ENCODE measurements around the gene IPO7. TPM values are rescaled to one million over a fixed set of nuclear protein-coding genes. Genes with fewer than 3 reads are reported as not detected.

The IPO7 gene
- polyA plus RNA-seq, 1 donor (not counting 4 experiments of a cell fraction or from before 2014, with no cell fraction given), result 115 TPM

GRCh38 chr11:9461063-9461759 is 76.8 kb downstream of the IPO7 start:
- peak overlapping the region; percentile 30 for H2AFZ ChIP-seq (ENCODE audit: control insufficient read depth, low read length)
- H3K9me3 ChIP-seq (ENCODE audit: control insufficient read depth, low read depth, low read length), result no peaks in the 10 kb centered on the region
- peak overlapping the region; percentile 91 for H3K27ac ChIP-seq (ENCODE audit: control insufficient read depth, insufficient read depth, low read length)
- peak overlapping the region; percentile 99 for H3K4me2 ChIP-seq (ENCODE audit: control insufficient read depth, extremely low read depth, insufficient read depth, low read depth, low read length)
- dilution Hi-C loops (cut with MboI; ENCODE audit: extremely low pct_ligation_motif_present, low sequenced_read_pairs), result no loop called here
- no peaks in the 10 kb centered on the region for H3K27me3 ChIP-seq (ENCODE audit: control insufficient read depth, extremely low read depth, insufficient read depth, low read length)
- peaks cover 0 to 5% of the 10 kb centered on the region in 2 experiments for H3K36me3 ChIP-seq (ENCODE audit: control insufficient read depth in 2 of 2, extremely low read depth in 1 of 2, insufficient read depth in 2 of 2, low read length in 2 of 2)
- no peak for FAIRE-seq
- TF ChIP-seq EZH2 (IDR thresholded peaks at IDR 0.05; ENCODE audit: low read length), result no peak
- TF ChIP-seq, protein P1, sequence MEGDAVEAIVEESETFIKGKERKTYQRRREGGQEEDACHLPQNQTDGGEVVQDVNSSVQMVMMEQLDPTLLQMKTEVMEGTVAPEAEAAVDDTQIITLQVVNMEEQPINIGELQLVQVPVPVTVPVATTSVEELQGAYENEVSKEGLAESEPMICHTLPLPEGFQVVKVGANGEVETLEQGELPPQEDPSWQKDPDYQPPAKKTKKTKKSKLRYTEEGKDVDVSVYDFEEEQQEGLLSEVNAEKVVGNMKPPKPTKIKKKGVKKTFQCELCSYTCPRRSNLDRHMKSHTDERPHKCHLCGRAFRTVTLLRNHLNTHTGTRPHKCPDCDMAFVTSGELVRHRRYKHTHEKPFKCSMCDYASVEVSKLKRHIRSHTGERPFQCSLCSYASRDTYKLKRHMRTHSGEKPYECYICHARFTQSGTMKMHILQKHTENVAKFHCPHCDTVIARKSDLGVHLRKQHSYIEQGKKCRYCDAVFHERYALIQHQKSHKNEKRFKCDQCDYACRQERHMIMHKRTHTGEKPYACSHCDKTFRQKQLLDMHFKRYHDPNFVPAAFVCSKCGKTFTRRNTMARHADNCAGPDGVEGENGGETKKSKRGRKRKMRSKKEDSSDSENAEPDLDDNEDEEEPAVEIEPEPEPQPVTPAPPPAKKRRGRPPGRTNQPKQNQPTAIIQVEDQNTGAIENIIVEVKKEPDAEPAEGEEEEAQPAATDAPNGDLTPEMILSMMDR (optimal IDR thresholded peaks at IDR 0.05 in 1 of 3, IDR thresholded peaks at IDR 0.05 in 1 of 3, conservative IDR thresholded peaks at IDR 0.05 in 1 of 3; ENCODE audit: extremely low read depth in 1 of 3, insufficient read depth in 2 of 3, low read length in 3 of 3), result no peak
- no peaks in the 10 kb centered on the region for H3K9me1 ChIP-seq (ENCODE audit: control insufficient read depth, extremely low read depth, insufficient read depth, low read length)
- peak overlapping the region; percentile 75 to 93 (median 87) for H3K4me3 ChIP-seq (ENCODE audit: control insufficient read depth in 2 of 3, extremely low read depth in 1 of 3, insufficient read depth in 2 of 3, low read depth in 1 of 3, low read length in 3 of 3)
- H3K79me2 ChIP-seq (ENCODE audit: control insufficient read depth, insufficient read depth, low read length), result peaks cover 49% of the 10 kb centered on the region
- H3K4me1 ChIP-seq (ENCODE audit: control insufficient read depth, extremely low read depth, insufficient read depth, low read length), result peaks cover 18% of the 10 kb centered on the region
- no peaks in the 10 kb centered on the region for H4K20me1 ChIP-seq (ENCODE audit: control insufficient read depth, extremely low read depth, insufficient read depth, low read length)
- DNase-seq (ENCODE audit: low read depth, low spot score), result no peak
- peak overlapping the region; percentile 92 for H3K9ac ChIP-seq (ENCODE audit: control insufficient read depth, extremely low read depth, insufficient read depth, low read length)

DNA sequence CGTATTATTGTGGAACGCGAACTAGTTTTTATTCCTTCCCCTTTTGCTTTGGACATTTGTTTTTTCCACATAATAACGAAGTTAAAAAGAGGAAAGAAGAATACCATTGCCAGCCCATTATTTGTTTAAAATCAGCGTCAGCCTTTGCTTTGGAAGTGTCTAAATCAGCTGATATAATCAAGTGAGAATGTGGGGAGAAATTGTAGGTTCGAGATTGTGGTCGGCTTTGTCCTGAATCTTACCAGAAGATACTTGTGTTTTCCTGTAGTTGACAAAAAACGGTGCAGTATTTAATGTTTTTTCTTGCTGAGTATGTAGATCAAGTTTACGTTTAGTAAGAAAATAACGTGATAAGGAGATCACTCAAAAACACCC is 77.3 kb downstream of the IPO7 start:
- peak overlapping the region; percentile 30 for H2AFZ ChIP-seq (ENCODE audit: control insufficient read depth, low read length)
- H3K36me3 ChIP-seq (ENCODE audit: control insufficient read depth in 2 of 2, extremely low read depth in 1 of 2, insufficient read depth in 2 of 2, low read length in 2 of 2), result peaks cover 0 to 5% of the 10 kb centered on the region in 2 experiments
- no peak for DNase-seq (ENCODE audit: low read depth, low spot score)
- no peaks in the 10 kb centered on the region for H3K9me3 ChIP-seq (ENCODE audit: control insufficient read depth, low read depth, low read length)
- no peak for FAIRE-seq
- dilution Hi-C loops (cut with MboI; ENCODE audit: extremely low pct_ligation_motif_present, low sequenced_read_pairs), result no loop called here
- peaks cover 18% of the 10 kb centered on the region for H3K4me1 ChIP-seq (ENCODE audit: control insufficient read depth, extremely low read depth, insufficient read depth, low read length)
- peak overlapping the region; percentile 91 for H3K27ac ChIP-seq (ENCODE audit: control insufficient read depth, insufficient read depth, low read length)
- H4K20me1 ChIP-seq (ENCODE audit: control insufficient read depth, extremely low read depth, insufficient read depth, low read length), result no peaks in the 10 kb centered on the region
- no peaks in the 10 kb centered on the region for H3K27me3 ChIP-seq (ENCODE audit: control insufficient read depth, extremely low read depth, insufficient read depth, low read length)
- no peaks in the 10 kb centered on the region for H3K9me1 ChIP-seq (ENCODE audit: control insufficient read depth, extremely low read depth, insufficient read depth, low read length)
- H3K79me2 ChIP-seq (ENCODE audit: control insufficient read depth, insufficient read depth, low read length), result peaks cover 50% of the 10 kb centered on the region
- H3K4me3 ChIP-seq (ENCODE audit: control insufficient read depth in 2 of 3, extremely low read depth in 1 of 3, insufficient read depth in 2 of 3, low read depth in 1 of 3, low read length in 3 of 3), result peak overlapping the region; percentile 75 to 93 (median 87)
- TF ChIP-seq EZH2 (IDR thresholded peaks at IDR 0.05; ENCODE audit: low read length), result no peak
- TF ChIP-seq, protein P1 (optimal IDR thresholded peaks at IDR 0.05 in 1 of 3, IDR thresholded peaks at IDR 0.05 in 1 of 3, conservative IDR thresholded peaks at IDR 0.05 in 1 of 3; ENCODE audit: extremely low read depth in 1 of 3, insufficient read depth in 2 of 3, low read length in 3 of 3), result no peak
- peak overlapping the region; percentile 99 for H3K4me2 ChIP-seq (ENCODE audit: control insufficient read depth, extremely low read depth, insufficient read depth, low read depth, low read length)
- peak overlapping the region; percentile 92 for H3K9ac ChIP-seq (ENCODE audit: control insufficient read depth, extremely low read depth, insufficient read depth, low read length)

All from keratinocyte (primary cell).